Right hindlimb (tissue), 1 donor: ENCODE results near the gene QSOX2.
"Not testable (repeated sequence)": the region's sequence is repeated elsewhere in the genome, so short reads cannot be mapped to it uniquely, and the experiment has no call there.

Experiments used
- DNase-seq: peaks from one replicate; pipeline ENCODE4 v3.0.0-alpha.2; 2018

The QSOX2 gene

GRCh38 chr9:136281421-136282271 lies 36.0 kb upstream of the QSOX2 start:
- no peak for DNase-seq

- DNase-seq, result no peak
These were observed 35.1 kb upstream of the QSOX2 start for GRCh38 chr9:136280535-136281315.

- no peak for DNase-seq
These were observed 33.9 kb upstream of the QSOX2 start for GRCh38 chr9:136279471-136279870.

GRCh38 chr9:136278894-136279293 lies 33.3 kb upstream of the QSOX2 start:
- DNase-seq, result no peak

- DNase-seq, result no peak
These were observed 32.6 kb upstream of the QSOX2 start for GRCh38 chr9:136278221-136278620.

- DNase-seq, result no peak
These were observed 32.1 kb upstream of the QSOX2 start for GRCh38 chr9:136277746-136278145.

GRCh38 chr9:136276716-136277115 lies 31.1 kb upstream of the QSOX2 start:
- DNase-seq, result no peak

GRCh38 chr9:136275655-136276429 lies 30.2 kb upstream of the QSOX2 start:
- no peak for DNase-seq

- no peak for DNase-seq
These were observed 29.4 kb upstream of the QSOX2 start for GRCh38 chr9:136274786-136275654.

GRCh38 chr9:136273921-136274785 lies 28.5 kb upstream of the QSOX2 start:
- DNase-seq, result no peak

- DNase-seq, result no peak
These were observed 27.7 kb upstream of the QSOX2 start for GRCh38 chr9:136273244-136273865.

- DNase-seq, result no peak
These were observed 24.6 kb upstream of the QSOX2 start for GRCh38 chr9:136270173-136270705.

GRCh38 chr9:136268735-136269134 lies 23.1 kb upstream of the QSOX2 start:
- no peak for DNase-seq

GRCh38 chr9:136268318-136268717 lies 22.7 kb upstream of the QSOX2 start:
- peak; percentile 77 for DNase-seq

- DNase-seq, result peak; percentile 89
These were observed 21.9 kb upstream of the QSOX2 start for GRCh38 chr9:136267261-136268111.

GRCh38 chr9:136266641-136267040 lies 21.0 kb upstream of the QSOX2 start:
- not testable (repeated sequence) for DNase-seq

- DNase-seq, result no peak
These were observed 20.1 kb upstream of the QSOX2 start for GRCh38 chr9:136265561-136266355.
